ES-I3 (cell line): ENCODE results near the gene C9orf153.
"Not testable (repeated sequence)": the region's sequence is repeated elsewhere in the genome, so short reads cannot be mapped to it uniquely, and the experiment has no call there.

Source experiments
- H3K36me3 ChIP-seq: 2 replicates; pipeline ENCODE4 v1.6.1; 2013; ENCODE audit warnings: mild to moderate bottlenecking, low read length, control low read depth, moderate library complexity; ENCODE audit not compliant: insufficient read depth
- H3K4me1 ChIP-seq: 2 replicates; pipeline ENCODE4 v1.6.1; 2013; ENCODE audit warnings: mild to moderate bottlenecking, control low read depth, low read length; ENCODE audit not compliant: insufficient read depth
- H3K9ac ChIP-seq: 2 replicates; pipeline ENCODE4 v1.6.1; 2013; ENCODE audit warnings: low read depth, mild to moderate bottlenecking, low read length, moderate library complexity
- H3K9me3 ChIP-seq: 2 replicates; pipeline ENCODE4 v1.6.1; 2013; ENCODE audit warnings: mild to moderate bottlenecking, low read length, moderate library complexity; ENCODE audit not compliant: control insufficient read depth, insufficient read depth

The C9orf153 gene

DNA sequence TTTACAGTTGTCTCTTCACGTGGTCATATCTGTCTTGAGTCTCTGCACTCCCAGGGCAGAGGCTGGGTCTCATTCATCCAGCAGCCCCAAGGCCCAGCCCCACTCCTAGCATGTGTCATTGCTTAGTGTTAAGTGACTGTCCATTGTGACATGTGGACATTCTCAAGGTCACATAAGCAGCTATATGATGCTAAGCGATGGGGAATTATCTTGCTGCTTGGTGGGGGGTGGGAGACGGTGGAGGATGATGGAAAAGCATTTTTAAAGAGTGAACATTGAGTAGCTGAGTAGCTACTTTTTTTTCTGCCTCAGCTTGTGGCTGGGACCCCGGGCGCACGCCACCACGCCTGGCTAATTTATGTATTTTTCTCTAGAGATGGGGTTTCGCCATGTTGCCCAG lies at the start of gene C9orf153:
Gene C9orf153, minus strand, starts transcription at position 101 of the 400 bp plus-strand sequence. CDS start 30,054 bp downstream, outside the sequence.
- Histone ChIP-seq H3K9me3 (no peaks in the 10 kb centered on the region), H3K9ac (no peak within 1 kb of the TSS), H3K4me1 (peaks cover 8% of the 10 kb centered on the region; the same call in 1 of the 2 replicates), H3K36me3 (no peaks in the 10 kb centered on the region; the same call in 1 of the 2 replicates)

DNA sequence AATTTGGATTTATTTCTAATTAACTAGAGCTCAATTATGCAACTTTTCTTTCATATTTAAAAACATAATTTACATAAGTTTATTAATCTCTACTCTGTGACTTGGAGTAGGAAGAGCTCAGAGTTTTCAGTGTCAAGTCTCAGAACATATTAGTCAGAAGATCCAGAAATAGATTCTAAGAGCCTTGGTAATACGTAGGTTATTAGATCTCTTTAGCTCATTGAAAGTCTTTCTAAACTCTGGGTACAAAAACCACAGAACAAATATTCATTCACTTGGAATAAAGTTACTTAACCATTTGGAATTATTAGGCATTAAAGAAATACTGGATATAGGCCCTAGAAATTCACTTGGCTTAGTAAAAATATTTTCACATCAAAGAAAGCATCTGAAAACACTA lies 49.2 kb upstream of the C9orf153 start:
- 0 out of 2 replicates have a peak, but pooled peaks cover 2% of the 10 kb centered on the region for H3K36me3 ChIP-seq
- peaks cover 10% of the 10 kb centered on the region for H3K4me1 ChIP-seq
- no peaks in the 10 kb centered on the region for H3K9me3 ChIP-seq
- H3K9ac ChIP-seq = no peak overlapping the region

DNA sequence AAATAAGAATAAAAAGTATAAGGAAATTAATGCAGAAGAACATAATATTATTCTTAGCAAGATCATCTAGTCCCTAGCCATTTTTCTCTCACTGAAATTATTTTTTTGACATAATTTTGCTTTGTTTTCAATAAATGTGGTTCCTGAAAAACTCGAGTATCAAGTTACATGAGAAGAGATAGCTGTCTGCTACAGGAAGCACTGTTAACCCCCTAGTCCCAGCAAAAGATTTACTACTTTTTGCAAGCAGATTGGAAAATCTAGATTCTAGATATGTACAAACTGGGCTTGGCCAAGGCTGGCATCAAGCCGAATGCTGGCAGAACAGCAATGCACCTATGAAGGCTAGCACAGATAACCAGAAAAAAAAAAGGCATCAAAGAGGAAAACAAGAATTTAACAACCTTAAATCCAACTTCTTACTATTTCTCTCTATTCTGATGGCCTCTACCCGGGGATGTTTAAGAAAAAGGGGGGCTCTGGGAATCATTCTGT lies 44.8 kb upstream of the C9orf153 start:
- Histone ChIP-seq H3K36me3 (peaks cover 19% of the 10 kb centered on the region), H3K9ac (no peak overlapping the region), H3K4me1 (peaks cover 13% of the 10 kb centered on the region), H3K9me3 (no peaks in the 10 kb centered on the region)

DNA sequence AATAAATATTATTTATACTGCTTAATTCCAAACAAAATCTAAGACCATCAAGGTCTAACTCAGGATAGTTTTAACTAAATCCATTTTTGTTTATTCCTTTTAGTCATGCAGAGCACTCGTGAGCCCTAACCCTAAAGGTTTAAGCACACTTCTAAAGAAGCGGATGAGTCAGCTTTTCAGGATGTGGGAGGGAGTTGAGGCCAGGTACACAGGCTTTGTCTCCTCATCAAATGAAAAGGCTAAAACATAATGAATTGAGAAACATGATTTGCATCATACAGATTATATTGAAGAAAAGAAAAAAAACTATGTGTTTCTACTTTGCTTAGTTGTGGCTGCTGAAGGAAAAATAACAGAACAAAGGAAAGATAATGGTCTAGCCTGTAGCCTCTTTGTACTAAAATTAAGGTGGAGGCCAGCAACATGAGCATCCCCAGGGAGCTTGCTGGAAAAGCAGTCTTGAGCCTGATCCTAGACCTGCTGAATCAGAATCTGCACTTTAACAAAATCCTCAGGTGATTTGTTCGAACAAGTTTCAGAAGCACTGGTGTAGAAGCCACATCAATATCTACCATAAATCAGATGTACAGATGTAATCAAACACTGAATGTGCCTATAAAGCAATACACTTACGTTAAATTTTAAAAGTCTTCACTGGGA lies 44.0 kb upstream of the C9orf153 start:
- H3K9ac ChIP-seq = no peak overlapping the region; the same call in 1 of the 2 replicates
- peaks cover 13% of the 10 kb centered on the region for H3K4me1 ChIP-seq
- no peaks in the 10 kb centered on the region for H3K9me3 ChIP-seq
- peaks cover 24% of the 10 kb centered on the region for H3K36me3 ChIP-seq

DNA sequence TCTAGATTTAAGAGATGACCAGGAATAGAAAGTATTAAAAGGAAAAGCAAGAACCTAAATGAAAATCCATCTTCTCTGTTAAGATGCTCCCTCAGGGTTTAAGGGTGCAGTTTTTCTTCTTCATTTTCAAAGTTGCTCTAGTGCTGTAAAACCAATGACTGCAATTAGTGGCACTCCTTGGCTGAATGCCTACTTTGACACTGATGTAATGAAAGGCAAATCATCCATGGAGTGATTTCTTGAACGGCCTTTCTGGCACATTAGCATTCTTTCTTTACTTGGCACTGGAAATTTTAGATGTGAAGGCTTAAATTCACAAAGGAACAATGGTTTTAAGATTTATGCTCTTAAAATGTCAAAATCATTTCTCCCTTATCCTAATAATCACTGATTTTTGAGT lies 42.2 kb upstream of the C9orf153 start:
- H3K9ac ChIP-seq = no peak overlapping the region
- peaks cover 24% of the 10 kb centered on the region for H3K36me3 ChIP-seq
- H3K4me1 ChIP-seq = peaks cover 13% of the 10 kb centered on the region
- H3K9me3 ChIP-seq = no peaks in the 10 kb centered on the region

DNA sequence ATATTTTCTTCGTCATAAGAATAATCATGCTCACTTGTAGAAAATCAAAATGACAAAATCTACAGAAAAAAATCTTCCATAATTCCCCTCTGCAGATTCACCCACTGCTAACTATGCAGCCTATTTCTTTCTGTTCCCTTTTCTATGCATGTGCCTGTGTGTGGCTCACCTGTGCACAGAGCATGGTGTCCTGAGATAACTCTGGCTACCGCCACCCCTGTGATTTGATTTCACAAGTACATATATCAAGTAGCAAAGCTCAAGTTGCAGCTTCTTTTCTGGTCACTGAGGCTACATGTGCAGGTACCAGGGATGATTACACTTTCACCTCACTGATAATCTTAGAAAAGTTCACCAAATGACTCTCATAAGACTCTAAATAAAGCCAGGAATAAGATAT lies 41.2 kb upstream of the C9orf153 start:
- H3K9ac ChIP-seq = no peak overlapping the region
- H3K36me3 ChIP-seq = peaks cover 24% of the 10 kb centered on the region
- peaks cover 13% of the 10 kb centered on the region for H3K4me1 ChIP-seq

DNA sequence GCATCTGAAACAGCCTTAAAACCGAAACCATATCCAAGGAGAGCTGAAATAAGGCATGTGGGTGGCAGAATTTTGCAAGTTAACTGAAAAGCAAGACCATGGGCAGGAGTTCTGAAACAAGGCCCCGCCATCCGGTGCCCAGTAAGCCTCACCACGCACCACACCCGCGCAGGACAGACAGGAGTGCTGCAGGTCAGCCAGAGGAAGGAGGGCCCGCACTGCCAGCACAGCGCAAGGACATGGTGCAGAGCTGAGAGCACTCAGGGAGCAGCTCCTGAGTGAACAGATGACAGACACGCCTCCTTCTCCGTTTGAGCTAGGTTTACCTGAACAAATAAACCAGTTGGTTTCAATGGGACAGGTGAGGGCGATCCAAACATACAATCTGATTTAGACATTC lies 39.4 kb upstream of the C9orf153 start:
- peaks cover 5% of the 10 kb centered on the region for H3K4me1 ChIP-seq
- H3K9ac ChIP-seq = no peak overlapping the region
- peaks cover 24% of the 10 kb centered on the region for H3K36me3 ChIP-seq
- no peaks in the 10 kb centered on the region for H3K9me3 ChIP-seq

More for the DNA sequence above, 41.2 kb upstream of the C9orf153 start:
- no peaks in the 10 kb centered on the region for H3K9me3 ChIP-seq

DNA sequence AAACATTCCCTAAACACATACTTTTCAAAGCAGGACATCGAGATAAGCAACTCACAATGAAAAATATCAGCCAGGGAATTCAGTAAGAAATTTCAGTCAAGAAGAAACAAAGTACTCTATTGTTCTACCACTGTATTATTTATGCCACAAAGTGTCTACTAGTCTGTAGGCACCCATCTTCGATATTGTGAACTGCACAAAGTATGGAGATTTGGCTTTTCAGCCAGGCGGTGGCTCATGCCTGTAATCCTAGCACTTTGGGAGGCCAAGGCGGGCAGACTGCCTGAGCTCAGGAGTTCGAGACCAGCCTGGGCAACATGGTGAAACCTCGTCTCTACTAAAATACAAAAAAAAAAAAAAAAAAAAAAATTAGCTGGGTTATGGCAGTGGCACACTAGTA lies 30.9 kb upstream of the C9orf153 start:
- not testable (repeated sequence) for H3K9ac ChIP-seq, H3K4me1 ChIP-seq, H3K9me3 ChIP-seq, H3K36me3 ChIP-seq

DNA sequence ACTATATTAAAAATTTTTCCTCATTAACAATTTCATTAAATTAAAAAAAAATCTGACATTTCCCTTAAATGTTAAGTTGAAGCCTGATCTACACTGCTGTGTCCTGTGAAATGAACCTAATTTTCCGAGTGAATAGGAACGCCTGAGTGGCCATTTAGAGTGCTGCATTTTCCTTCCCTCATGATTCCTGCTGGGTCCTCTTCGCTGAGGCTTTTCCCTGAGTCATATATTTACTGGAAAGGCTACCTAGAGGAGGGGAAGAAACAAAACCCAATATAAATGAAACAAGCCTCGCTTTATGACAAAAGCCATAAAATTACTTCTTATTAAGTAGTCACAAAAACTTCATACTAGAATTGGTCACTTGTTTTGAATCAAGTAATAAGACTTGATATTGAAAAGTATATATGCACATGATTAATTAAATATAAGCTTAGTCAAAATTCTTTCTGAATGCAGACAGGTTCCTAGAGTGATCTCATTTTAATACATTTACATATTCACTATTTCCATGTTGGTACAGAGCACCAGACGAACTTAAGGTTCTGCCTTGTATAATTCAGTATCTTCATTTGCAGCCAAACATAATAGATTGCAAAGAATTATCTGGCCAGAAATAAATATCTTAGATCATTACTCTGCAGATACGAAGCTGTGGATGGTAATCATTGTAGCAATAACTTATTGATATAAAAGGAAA lies 29.2 kb upstream of the C9orf153 start:
- H3K9ac ChIP-seq = no peak overlapping the region
- H3K4me1 ChIP-seq = peaks cover 7% of the 10 kb centered on the region
- H3K9me3 ChIP-seq = no peaks in the 10 kb centered on the region
- no peaks in the 10 kb centered on the region for H3K36me3 ChIP-seq

DNA sequence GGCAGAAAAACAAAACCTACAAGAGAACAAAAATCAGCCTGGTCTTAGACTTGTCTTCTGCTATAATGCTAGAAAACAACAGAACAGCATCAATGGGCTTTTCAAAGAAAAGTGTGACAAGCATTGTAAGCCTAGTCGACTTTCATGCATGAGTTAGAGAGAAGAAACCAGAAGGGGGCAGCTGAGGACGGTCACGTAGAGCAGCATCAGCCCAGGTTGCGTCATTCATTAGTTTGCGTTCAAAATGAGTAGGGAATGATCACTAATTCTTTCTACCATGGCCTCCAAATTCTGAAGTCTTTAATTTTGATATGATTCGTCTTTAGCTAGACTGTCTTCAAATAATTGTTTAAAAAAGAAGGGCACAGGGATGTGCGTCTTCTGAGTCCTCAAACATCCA lies 27.6 kb upstream of the C9orf153 start:
- Histone ChIP-seq H3K9me3 (no peaks in the 10 kb centered on the region), H3K4me1 (peaks cover 7% of the 10 kb centered on the region), H3K36me3 (no peaks in the 10 kb centered on the region), H3K9ac (peak overlapping the region; percentile 4; the same call in 1 of the 2 replicates)

DNA sequence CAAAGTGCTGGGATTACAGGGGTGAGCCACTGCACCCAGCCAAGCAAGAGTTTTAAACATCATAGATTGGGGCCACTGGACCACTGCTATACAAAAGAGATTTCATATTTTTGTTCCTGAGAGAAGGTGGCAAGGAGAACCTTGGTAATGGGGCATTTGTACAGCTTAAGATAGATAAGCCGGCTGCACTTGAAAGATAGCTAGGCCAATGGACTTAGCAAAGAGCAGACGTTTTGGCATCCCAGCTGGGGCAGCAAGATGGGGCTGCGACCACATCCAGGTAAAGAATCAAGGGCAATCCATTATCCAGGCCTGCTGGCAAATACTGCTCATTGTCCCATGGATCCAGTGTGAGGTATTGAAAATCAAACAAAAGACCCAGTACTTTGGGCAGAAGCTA lies 26.8 kb upstream of the C9orf153 start:
- Histone ChIP-seq H3K9ac (no peak overlapping the region), H3K9me3 (no peaks in the 10 kb centered on the region), H3K36me3 (no peaks in the 10 kb centered on the region), H3K4me1 (peaks cover 7% of the 10 kb centered on the region)

DNA sequence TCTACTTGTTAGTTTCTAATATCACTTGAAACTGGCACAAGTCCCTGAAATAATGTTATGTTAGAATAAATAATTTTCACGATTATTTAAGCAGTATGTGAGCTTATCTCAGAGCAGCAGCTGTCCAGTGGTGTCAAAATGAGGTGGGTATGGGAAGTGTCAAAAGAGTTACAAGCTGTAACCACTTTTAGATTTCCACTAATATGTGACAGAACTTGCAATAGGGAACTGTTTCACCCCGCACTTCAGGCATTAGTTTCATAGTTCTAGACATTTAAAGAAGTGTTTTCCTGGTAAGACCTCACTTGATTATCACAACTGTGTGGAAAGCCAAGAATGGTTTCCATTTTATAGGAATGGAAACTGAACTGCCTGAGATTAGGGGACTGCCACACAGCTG lies 25.8 kb upstream of the C9orf153 start:
- Histone ChIP-seq H3K36me3 (no peaks in the 10 kb centered on the region), H3K9me3 (no peaks in the 10 kb centered on the region), H3K9ac (no peak overlapping the region), H3K4me1 (peaks cover 7% of the 10 kb centered on the region)

DNA sequence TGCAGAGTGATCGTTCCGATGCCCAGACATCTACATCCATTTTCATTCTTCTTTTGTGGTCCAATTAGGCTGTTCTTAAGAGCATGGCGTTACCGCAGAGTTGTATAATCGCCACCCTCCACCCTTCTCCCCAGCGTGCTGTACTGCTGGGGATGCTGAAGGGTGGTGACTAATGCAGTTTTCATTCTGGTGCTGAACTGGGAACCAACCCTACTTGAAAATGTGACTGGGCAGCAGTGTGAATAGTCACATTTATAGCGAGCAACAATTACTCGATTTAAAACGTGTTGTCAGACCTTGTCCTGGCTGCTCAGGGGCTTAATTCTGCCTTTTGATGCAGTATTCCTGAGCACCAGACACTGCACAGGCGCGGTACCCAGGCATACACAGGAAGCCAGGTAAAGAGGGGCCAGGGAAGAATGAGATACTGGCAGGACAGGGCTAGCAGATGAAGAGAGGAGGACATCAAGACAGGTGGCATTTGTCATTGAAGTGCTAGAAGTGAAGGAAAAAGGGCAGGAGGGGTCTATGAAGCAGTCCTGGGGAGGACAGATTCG lies 23.6 kb upstream of the C9orf153 start:
- Histone ChIP-seq H3K4me1 (peaks cover 4% of the 10 kb centered on the region), H3K9ac (peak overlapping the region; percentile 97), H3K9me3 (no peaks in the 10 kb centered on the region), H3K36me3 (0 out of 2 replicates have a peak, but pooled peaks cover 3% of the 10 kb centered on the region)

DNA sequence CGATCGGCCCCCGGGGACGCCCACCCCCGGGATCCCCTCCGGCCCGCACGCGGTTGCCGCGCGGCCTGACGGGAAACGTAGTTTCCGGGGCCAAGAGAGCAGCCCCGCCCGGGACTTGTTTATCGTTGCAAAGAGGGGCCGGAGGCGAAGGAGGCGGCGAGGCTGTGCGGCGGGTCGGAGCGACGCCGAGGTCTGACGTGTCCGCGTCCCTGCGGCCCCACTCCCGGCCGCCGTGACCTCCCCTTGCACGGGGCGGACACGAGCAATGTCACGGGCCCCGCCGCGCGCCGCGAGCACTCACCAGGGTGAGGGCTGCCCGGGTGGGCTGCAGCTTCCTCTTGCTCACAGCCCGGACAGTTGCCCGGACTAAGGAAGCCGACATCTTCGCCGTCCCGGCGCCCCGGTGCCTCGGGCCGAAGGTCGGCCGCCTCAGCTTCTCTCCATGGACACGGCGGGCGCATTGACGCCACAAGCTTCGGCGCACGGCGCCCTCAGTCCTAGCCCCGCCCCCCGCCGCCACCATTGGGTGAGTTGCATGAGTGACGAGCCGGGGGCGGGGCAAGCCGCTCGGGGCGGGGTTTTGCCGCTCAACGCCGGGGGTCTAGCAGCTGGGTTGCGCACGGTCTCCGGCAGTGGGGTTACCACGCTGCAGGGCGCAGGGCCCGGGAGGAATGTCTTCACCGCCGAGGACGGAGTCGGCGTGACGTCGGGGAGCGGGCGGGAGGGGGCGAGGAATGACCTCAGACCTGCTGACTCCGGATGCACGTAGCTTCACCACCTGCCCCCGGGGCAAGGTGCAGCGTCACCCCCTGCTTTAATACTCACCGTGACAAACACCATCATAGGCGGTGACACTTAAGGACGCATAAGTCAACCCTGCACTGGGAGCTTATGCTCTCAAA lies 22.9 kb upstream of the C9orf153 start, which contains the start of gene ISCA1:
Gene ISCA1, minus strand, starts transcription at position 462 of the 902 bp plus-strand sequence. Its CDS starts 80 bp downstream, at position 382.
- H3K9ac ChIP-seq = peak within 1 kb of the TSS; percentile 97
- 0 out of 2 replicates have a peak, but pooled peaks cover 3% of the 10 kb centered on the region for H3K36me3 ChIP-seq
- H3K9me3 ChIP-seq = no peaks in the 10 kb centered on the region
- H3K4me1 ChIP-seq = peaks cover 5% of the 10 kb centered on the region
